IPS DF 4.7 (cell line): ENCODE results near the gene BABAM2.
"Not testable (repeated sequence)": the region's sequence is repeated elsewhere in the genome, so short reads cannot be mapped to it uniquely, and the experiment has no call there.

Experiments
- DNase-seq: peaks from one replicate; pipeline ENCODE4 v3.0.0-alpha.2; 2013; ENCODE audit warnings: low spot score; ENCODE audit errors: extremely low read depth

Gene BABAM2

GRCh38 chr2:28108143-28108542 lies 217.6 kb downstream of the BABAM2 start:
- DNase-seq, result no peak

- DNase-seq, result not testable (repeated sequence)
Observed at GRCh38 chr2:28113771-28114170, 223.2 kb downstream of the BABAM2 start.

- no peak for DNase-seq
Observed at GRCh38 chr2:28117104-28117596, 226.6 kb downstream of the BABAM2 start.

- no peak for DNase-seq
Observed at GRCh38 chr2:28119631-28120030, 229.1 kb downstream of the BABAM2 start.

- DNase-seq, result no peak
Observed at GRCh38 chr2:28128281-28128950, 237.9 kb downstream of the BABAM2 start.

GRCh38 chr2:28129955-28130695 lies 239.6 kb downstream of the BABAM2 start:
- no peak for DNase-seq

- no peak for DNase-seq
Observed at GRCh38 chr2:28133778-28134177, 243.2 kb downstream of the BABAM2 start.

- no peak for DNase-seq
Observed at GRCh38 chr2:28134262-28134812, 243.8 kb downstream of the BABAM2 start.

GRCh38 chr2:28134857-28135256 lies 244.3 kb downstream of the BABAM2 start:
- DNase-seq, result no peak

GRCh38 chr2:28135324-28135723 lies 244.8 kb downstream of the BABAM2 start:
- DNase-seq, result no peak

GRCh38 chr2:28135799-28136198 lies 245.3 kb downstream of the BABAM2 start:
- no peak for DNase-seq

GRCh38 chr2:28136556-28136955 lies 246.0 kb downstream of the BABAM2 start:
- DNase-seq, result no peak

GRCh38 chr2:28137221-28137620 lies 246.7 kb downstream of the BABAM2 start:
- no peak for DNase-seq

- DNase-seq, result no peak
Observed at GRCh38 chr2:28142386-28142785, 251.9 kb downstream of the BABAM2 start.

- DNase-seq, result no peak
Observed at GRCh38 chr2:28148000-28148399, 257.5 kb downstream of the BABAM2 start.

GRCh38 chr2:28148566-28148965 lies 258.0 kb downstream of the BABAM2 start:
- no peak for DNase-seq

- no peak for DNase-seq
Observed at GRCh38 chr2:28150236-28150915, 259.8 kb downstream of the BABAM2 start.

GRCh38 chr2:28150994-28151393 lies 260.5 kb downstream of the BABAM2 start:
- no peak for DNase-seq

GRCh38 chr2:28152585-28153280 lies 262.2 kb downstream of the BABAM2 start:
- DNase-seq, result no peak

GRCh38 chr2:28153851-28154250 lies 263.3 kb downstream of the BABAM2 start:
- DNase-seq, result no peak

- no peak for DNase-seq
Observed at GRCh38 chr2:28155086-28155485, 264.6 kb downstream of the BABAM2 start.
